Ishikawa (cell line): ENCODE data around the gene RPGRIP1.

Experiments used
- CEBPB ChIP-seq: IDR thresholded peaks from 2 replicates; pipeline ENCODE4 v1.6.1; 2012
- CREB1 ChIP-seq: IDR thresholded peaks from 2 replicates; pipeline ENCODE4 v1.6.1; 2012; ENCODE audit warnings: low read depth
- EGR1 ChIP-seq: IDR thresholded peaks from 2 replicates; pipeline ENCODE4 v1.6.1; 2012
- EP300 ChIP-seq: IDR thresholded peaks from 2 replicates; pipeline ENCODE4 v1.6.1; 2012; ENCODE audit warnings: borderline replicate concordance
- FOXM1 ChIP-seq: IDR thresholded peaks from 2 replicates; pipeline ENCODE4 v1.6.1; 2012; ENCODE audit warnings: low read depth, borderline replicate concordance
- MAX ChIP-seq: IDR thresholded peaks from 2 replicates; pipeline ENCODE4 v1.6.1; 2012
- NFIC ChIP-seq: IDR thresholded peaks from 2 replicates; pipeline ENCODE4 v1.6.1; 2012
- RAD21 ChIP-seq: IDR thresholded peaks from 2 replicates; pipeline ENCODE4 v1.6.1; 2012; ENCODE audit warnings: low read depth
- REST ChIP-seq: IDR thresholded peaks from 2 replicates; pipeline ENCODE4 v1.6.1; 2012; ENCODE audit warnings: low read depth, mild to moderate bottlenecking
- TAF1 ChIP-seq: IDR thresholded peaks from 2 replicates; pipeline ENCODE4 v1.6.1; 2012; ENCODE audit warnings: low read depth, mild to moderate bottlenecking
- TCF12 ChIP-seq: IDR thresholded peaks from 2 replicates; pipeline ENCODE4 v1.6.1; 2012; ENCODE audit warnings: low read depth
- TEAD4 ChIP-seq: IDR thresholded peaks from 2 replicates; pipeline ENCODE4 v1.6.1; 2012
- USF1 ChIP-seq: IDR thresholded peaks from 2 replicates; pipeline ENCODE4 v1.6.1; 2012
- YY1 ChIP-seq: IDR thresholded peaks from 2 replicates; pipeline ENCODE4 v1.6.1; 2012; ENCODE audit warnings: low read depth
- ZBTB7A ChIP-seq: IDR thresholded peaks from 2 replicates; pipeline ENCODE4 v1.6.1; 2012; ENCODE audit warnings: low read depth

The RPGRIP1 gene

GRCh38 chr14:21263284-21264024 is 16.4 kb upstream of the RPGRIP1 start:
- TF ChIP-seq CREB1 (no peak), RAD21 (no peak), TEAD4 (no peak), TCF12 (no peak), YY1 (no peak), EGR1 (no peak), NFIC (no peak), REST (no peak), MAX (no peak), CEBPB (no peak)

- TF ChIP-seq EP300 = no peak
Observed at GRCh38 chr14:21264025-21264801, 15.7 kb upstream of the RPGRIP1 start.

GRCh38 chr14:21267431-21267845 is 12.4 kb upstream of the RPGRIP1 start:
- TF ChIP-seq TEAD4 = no peak
- TF ChIP-seq CEBPB = no peak
- no peak for TF ChIP-seq EP300
- TF ChIP-seq ZBTB7A = no peak
- TF ChIP-seq YY1 = no peak
- no peak for TF ChIP-seq CREB1
- no peak for TF ChIP-seq RAD21
- no peak for TF ChIP-seq EGR1
- TF ChIP-seq TCF12 = no peak
- no peak for TF ChIP-seq NFIC
- TF ChIP-seq FOXM1 = no peak
- TF ChIP-seq USF1 = no peak
- TF ChIP-seq TAF1 = no peak
- no peak for TF ChIP-seq MAX
- TF ChIP-seq REST = no peak

GRCh38 chr14:21267886-21268616 is 11.8 kb upstream of the RPGRIP1 start:
- TF ChIP-seq REST (no peak), USF1 (no peak), CREB1 (no peak), TAF1 (no peak), ZBTB7A (no peak), YY1 (no peak), CEBPB (no peak), TCF12 (no peak), EGR1 (no peak), NFIC (no peak), MAX (no peak), TEAD4 (no peak), RAD21 (no peak)
